Brain pericyte (primary cell): Measurements from ENCODE around the gene SYNE1.
"Not testable (repeated sequence)": the region's sequence is repeated elsewhere in the genome, so short reads cannot be mapped to it uniquely, and the experiment has no call there.

Experiments
- DNase-seq: peaks from one replicate; pipeline ENCODE4 v3.0.0-alpha.2; 2012; ENCODE audit warnings: low read depth, low spot score

The SYNE1 gene

DNA sequence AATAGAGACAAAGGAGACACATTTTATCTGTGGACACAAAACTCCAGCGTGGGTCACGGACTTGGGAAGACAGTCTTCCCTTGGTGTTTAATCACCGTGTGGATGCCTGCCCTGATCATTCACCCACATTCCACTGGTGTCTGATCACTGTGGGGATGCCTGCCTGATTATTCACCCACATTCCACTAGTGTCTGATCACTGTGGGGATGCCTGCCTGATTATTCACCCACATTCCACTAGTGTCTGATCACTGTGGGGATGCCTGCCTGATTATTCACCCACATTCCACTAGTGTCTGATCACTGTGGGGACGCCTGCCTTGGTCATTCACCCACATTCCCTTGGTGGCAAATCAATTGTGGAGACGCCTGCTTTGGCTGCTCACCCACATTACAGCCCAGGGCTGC lies 146.2 kb downstream of the SYNE1 start:
- DNase-seq, result not testable (repeated sequence)

DNA sequence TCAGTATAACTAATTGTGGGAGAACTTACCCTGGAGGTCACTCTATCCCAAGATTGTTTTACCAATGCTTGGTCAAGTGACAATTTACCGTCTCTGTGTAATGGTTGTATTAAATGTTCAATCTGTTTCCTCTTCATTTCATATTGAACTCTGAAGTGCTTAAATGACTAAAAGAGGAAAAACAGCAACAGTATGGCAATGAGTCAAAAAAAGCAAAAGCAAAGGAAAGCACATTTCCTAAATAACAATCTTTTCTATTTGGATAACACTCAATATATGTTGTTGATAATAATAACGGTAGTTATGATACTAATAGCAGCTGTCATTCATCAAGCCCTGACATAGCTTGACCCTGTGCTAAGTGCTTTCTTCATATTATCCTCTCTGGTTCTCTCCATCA lies 152.4 kb downstream of the SYNE1 start:
- no peak for DNase-seq

DNA sequence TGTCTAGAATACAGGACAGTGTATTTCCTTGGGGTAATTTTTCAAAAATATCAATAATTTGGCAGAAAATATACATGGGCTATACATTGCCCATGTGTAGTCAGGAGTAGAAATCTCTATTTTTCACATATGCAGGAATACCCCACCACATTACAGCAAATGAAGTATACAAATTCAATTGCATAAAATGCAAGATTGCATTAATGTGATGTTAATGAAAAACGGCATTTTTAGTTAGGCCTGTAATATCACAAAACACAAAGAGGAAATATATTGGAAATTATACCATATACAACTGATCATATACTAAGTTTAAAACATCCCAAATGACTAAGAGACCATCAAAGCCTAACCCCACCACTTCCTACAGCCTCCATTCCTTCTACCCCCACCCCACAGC lies 154.9 kb downstream of the SYNE1 start:
- DNase-seq, result no peak

DNA sequence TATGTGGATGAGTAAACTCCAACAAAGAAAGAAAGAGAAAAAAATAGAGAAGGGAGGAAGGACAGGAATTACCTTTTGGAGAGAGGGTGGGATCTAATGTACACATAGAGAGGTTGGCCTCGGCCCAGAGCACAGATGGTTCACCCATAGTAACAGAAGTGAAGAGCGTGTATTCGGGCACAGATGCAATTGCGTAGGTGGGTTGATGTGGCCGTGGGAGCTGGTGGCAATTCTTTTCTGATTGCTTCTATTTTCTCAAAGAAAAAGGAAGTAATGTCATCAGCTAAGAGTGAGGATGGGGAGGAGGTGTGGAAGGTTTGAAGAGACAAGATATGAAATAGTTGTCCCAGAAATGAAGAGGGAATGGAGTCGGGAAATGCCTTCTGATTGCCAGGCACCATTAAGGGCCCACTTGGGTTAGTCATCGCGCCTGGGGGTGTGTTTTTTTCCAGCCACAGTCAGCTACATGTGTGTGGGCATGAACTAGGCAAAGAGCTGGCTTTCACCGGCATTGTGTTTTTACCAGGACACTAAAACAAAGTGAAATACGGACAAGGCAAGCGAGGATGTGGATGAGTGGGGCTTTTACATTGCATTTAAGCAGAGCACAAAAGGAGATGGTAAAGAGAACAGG lies 158.7 kb downstream of the SYNE1 start:
- DNase-seq, result no peak

DNA sequence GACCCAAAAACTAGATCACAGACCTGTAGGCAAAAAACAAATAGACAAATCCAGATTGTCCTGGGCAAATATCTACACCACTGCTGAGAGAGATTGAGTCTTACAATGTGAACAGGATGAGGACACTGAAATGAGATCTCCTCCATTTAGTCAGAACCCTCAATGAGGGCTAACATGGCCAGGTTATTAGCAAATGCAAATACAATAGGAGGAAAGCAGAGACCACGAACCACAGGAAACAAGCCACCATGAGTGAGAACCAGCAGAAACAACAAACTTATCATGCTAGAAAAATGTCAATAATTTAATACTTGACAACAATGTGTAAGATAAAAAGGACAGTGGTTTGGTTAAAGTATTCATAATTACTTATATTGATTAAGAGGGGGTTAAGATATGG lies 162.8 kb downstream of the SYNE1 start:
- no peak for DNase-seq

DNA sequence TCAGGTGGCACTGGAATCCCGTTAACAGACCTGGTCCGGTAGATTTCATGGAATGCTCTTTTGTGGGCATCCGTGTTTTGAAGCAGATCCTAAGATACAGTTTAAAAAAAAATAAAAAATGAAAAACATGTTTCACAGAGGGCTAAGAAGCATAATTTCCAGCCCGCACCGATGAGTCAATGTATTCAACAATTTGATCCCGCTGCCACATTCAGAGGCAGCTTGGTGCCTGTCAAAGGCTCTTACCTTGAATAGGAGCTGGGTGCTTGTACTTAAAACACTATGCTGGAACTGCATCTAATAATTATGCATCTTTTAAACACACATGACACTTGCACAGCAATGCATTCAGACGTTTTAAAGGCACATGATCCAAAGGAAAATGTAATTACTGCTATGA lies 164.8 kb downstream of the SYNE1 start:
- no peak for DNase-seq

DNA sequence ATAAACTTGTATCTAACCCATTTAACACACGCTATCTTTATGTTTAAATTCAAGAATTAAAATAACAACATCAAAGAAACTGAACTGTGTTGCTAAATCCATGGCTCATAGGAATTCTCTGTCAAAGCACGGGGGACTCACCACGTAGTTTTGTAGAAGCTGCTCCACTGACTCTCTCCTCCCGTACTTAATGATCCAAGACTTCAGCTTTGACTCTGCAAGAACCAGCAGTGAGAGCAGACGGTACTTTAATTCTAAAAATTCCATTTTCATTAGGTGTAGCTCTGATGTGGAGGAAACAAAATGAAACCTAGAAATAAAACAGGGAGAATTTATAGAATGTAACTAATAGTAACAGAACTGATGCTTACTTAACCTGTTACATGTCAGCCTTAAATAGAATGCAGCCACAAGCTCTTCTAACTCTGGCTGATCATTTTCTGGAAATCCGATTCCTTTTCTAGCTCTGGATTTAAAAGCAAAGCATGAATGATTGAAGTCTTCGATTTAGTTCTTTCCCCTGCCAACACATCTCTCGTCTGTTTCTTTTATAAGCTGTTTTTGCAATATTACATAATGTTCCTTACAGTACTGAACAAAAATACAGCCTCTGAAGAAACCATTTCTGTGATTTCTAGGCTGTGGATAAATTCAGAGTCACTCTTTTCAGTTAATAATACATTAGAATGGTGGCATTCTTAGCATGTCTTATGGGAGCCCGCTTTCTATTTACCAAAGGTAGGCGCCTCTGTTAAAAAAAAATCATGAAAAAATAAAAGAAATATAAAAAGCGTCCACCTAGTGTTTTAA lies 165.5 kb downstream of the SYNE1 start:
- no peak for DNase-seq

DNA sequence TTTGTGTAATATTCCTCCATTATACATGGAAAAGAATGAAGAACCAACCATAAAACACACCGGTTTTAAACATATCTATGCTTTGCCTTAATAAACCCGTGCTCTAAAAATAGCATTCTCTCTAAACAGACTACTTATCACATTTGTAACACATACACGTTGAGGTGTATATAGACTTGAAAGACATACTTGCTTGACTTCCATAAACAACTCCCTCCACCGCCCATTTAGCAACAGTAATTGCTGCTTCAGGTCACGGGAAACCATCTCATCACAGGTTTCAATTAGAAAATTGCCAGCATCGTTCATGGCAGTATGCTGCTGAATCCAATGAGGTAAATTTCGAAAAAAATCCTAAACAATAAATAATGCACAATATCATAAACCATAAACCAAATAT lies 174.0 kb downstream of the SYNE1 start:
- no peak for DNase-seq

DNA sequence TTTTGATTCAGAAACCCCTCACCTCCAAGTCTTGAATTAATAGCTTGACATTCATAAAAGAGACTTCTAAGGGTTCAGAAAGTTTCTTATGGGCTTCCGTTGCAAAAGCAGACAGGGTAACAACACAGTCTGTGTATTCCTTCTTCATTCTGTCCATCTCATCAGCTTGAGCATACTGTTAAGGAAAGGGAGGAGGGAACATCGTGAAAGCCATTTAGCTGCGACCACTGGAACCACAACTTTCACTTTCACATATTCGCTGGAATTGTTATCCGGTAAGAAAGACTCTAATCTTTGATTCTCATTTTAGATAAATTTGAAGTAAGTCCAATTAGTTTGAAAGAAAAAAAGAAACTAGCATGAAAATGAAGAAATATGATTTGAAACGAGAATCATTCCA lies 174.4 kb downstream of the SYNE1 start:
- no peak for DNase-seq

DNA sequence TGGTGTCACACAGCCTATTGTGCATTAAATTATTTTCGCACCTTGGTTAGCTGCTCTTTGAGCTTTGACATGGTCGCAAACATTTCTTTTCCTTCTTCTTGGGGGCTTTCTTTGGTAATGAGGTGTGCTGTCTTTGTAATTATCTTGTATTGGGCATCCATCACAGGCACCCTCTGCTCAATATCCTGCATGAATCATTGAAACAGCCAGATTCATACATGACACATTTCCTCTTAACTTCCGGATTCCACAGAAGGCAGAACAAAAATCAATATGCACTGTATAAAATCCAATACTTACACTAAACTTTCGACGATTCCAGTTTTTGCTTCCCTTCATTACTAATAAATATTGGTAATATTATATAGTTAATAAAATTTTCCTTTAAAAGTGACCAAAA lies 175.6 kb downstream of the SYNE1 start:
- no peak for DNase-seq

DNA sequence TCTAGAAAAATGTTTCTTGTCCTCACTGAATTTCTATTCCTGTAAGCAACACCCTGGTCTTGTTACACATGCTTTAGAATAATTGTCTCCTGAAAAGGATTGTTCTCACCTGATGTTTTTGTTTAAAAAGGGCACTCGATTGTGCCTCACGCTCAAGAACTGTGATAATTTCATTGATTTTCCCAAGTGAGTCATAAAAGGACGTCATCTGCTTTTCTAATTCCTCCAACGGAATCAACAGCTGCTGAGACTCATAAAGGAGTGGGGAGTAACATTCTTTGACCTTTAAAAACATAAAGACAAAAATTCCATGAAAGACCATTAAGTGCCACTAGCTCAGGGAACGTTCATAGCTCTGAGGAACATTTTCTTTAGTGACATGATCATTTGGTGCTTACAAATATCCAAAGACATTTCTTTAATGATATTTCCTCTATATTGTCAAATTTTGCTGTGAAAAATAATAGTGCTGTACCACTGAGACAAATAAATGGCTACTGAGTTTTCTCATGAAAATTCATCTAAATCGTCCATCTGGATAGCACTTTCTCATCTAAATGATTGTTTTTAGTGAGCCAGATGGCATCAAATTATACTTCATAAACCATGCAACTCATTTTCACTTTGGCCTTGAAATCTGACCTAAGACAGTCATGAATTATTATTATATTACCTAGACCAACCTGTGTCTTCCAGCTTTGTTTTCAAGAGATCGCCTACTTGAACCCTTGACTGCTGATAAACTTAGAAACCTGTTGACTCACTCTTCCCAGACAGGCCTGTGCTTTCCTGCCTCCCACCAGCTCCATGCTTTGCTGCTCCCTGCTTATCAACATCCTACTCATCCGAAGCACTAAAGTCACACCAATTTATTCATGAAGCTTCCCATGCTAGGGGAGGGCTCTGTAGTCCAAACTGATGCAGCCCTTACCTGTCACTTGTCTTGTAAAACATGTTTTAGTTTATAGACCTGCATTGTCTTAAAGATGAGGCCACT lies 178.2 kb downstream of the SYNE1 start:
- no peak for DNase-seq

DNA sequence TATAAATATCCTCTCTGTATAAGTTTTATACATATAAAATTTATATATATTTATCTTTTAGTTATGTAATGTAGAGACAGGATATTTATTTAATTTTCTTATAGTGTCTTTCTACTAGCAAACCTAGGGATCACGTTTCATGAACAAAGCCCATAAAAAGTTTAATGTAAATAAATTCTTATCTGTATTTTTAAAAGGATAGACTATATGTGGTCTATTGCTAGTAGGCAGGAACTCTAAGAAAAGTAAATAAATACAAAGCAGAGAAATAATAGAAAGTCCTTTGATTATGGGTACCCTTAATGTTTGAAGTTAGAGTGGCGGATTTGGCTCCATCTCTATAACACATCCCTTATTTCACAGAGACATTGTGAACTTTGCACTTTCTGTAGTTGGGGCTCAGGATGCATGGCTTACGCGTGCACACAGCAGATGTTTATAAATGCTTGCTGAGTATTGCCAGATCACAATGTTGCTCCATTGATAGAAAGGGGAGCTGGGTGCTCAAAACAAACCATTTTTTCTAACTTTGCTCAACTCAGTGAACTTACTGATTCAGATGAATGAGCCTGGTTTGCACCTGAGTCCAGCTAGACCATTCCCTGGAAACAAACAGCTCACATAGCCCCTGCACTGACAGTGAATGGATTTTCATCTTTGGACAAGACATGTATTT lies 179.1 kb downstream of the SYNE1 start:
- DNase-seq, result no peak

DNA sequence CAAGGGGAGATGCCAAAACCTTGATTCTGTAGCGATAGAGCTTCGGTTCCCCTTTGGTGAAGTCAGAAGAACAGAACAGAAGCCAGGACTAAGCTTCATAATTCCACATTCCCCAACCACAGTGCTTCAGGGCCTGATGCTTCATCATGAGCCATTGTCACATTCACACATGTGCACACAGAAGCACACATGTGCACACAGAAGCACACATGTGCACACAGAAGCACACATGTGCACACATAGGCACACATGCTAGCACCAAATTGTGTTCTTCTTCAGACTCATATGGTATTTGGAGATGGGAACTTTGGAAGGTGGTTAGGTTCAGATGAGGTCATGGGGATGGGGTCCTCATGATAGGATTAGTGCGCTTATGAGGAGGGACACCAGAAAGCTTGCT lies 183.2 kb downstream of the SYNE1 start:
- no peak for DNase-seq

DNA sequence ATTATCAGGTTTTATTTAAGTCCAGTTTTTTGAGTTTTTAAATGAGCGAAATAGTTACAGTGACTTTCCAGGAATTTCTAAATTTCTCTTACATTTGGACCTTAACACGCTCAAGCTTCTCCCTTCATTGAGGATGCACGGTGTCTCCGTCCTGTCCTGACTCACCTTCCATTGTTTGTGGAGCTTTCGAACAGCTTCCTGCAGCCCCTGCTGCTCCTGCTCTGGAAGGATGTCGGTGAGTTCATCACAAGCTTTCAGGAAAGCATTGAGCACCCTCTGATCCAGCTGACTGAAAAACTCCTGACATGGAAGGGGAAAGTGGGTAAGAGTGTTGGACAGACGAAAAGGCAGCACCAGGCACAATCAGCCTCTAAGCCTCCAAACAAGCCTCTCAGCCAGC lies 183.7 kb downstream of the SYNE1 start:
- DNase-seq, result no peak

DNA sequence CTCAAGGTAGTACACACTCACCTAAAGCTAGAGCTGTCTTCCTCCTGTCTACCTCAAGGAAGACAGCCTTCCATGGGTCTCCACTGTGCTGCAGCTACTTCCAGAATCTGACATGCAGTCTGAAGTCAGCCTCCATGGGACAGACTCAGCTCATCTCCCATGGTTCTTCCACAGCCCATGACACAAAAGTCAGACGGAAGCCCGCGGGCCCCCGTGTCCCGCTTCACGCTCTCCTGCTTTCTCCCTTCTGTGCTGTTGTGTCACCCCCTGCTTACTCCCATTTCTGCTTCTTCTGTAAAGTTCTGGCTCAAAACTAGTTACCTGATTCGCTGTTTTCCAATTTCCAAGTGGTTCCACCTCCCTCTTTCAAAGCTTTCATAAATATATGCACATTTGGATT lies 184.5 kb downstream of the SYNE1 start:
- DNase-seq, result no peak

DNA sequence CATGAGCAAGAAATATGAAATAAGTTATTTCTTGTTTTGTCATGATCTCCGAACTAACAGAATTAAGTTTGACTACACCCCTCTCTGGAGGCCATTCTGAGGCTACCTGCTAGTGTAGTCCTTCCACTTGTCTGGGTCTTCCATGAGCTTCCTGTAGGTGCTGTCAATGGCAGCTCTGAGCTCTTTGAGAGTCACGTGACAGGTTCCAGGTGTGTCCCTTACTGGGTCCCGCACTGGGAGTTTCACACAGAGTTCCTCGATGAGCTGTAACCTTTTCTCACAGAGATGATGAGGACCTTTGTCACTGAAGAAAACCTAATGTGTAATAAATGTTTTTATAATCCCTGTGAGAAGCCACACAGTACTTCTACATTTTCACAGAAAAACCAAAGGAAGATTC lies 186.6 kb downstream of the SYNE1 start:
- DNase-seq, result no peak

DNA sequence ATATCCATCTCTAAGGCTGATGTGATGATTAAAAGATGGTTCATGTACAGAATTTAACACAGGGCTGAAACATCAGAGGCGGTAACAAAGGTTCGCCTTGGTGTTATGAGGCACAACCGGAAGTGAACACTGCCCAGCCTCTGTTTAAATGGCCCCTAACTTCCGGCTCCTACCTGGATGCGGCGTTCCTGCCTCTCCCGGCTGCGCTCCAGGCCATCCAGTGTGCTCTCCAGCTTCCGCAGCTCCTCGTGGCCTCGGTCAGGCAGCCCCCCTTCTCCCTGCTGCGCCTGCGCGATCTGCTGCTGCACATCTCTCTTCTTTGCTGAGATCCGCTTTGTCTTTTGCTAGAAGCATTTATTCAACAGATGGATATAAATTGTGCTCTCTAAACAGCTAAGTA lies 195.3 kb downstream of the SYNE1 start:
- DNase-seq, result no peak

DNA sequence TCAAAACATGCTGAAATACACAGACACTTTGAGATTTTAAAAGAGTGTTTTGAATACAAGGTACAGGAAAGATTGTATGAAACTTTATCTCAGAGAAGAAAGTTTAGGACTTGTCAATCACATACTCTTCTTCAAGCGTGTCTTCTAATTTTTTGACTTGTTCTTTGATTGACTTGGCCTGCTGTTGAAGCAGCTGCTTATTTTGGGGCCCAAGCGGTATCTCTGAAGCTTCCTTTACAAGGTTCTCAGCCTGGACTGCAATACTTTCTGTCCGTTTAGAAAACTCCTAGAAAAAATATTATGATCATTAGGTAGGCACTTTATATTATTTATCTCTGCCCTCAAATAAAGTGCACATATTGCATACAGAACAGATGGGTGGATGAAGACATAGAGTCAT lies 201.3 kb downstream of the SYNE1 start:
- DNase-seq, result no peak

DNA sequence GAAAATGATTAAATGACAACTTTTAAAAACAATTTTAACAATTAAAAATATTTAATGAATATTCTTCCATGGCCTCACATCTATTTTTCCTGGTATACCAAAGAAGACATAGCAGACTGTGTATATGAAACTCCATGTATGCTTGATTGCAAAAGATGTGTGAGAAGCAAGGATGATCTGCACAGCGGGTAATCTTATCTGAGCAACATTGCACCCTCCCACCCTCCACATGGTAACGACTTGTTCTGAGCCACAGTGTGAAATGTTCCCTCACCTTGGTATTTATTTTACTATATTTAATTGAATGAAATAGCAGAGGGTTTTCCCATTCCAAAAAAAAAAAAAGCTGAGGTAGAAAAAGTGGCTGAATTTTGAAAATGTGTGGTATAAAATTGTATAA lies 204.4 kb downstream of the SYNE1 start:
- DNase-seq, result no peak

DNA sequence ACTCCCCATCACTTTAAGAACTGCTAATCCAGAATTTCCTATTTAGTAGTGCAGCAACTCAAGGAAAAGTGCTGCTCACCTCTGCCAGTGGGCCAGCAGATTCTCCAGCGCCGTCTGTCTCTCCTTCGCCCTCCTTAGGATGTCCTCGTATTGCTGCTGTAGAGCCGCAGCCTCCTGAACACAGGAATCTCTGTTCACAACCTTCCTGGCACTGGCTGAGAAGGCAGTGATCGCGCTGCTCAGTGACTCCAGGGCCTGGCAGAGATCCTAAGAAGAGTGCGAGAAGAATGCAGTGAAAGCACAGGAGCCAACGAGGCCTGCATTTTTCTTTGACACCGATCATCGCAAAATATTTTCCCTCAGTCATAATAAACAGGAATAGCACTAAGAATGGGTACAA lies 209.0 kb downstream of the SYNE1 start:
- no peak for DNase-seq

DNA sequence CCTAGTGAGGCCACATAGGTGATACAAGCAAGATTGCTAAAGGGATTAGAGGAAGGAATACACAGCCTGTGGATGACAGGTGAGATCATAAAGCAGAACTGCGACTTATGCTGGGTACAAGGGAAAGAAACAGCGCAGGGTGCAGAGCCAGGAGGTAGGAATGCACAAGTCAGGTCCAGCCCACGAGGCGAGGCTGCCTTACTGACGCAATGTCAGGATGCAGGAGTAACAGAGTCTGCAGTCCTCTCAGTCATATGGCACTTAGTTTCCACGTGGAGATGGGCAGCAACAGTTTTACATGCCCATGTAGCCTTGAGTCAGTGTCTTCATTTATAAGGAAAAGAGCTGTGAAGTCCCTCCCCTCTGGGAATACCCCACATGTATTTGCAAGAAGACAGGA lies 210.9 kb downstream of the SYNE1 start:
- DNase-seq, result no peak
